NCI-H1930 (cell line): ENCODE results near the gene ZSCAN31.
"Not testable (repeated sequence)": the region's sequence is repeated elsewhere in the genome, so short reads cannot be mapped to it uniquely, and the experiment has no call there.

Experiments
- DNase-seq, 2 experiments: peaks; one replicate each; lab custom pipeline; 2025; lab: John Stamatoyannopoulos, UW

Gene ZSCAN31

DNA sequence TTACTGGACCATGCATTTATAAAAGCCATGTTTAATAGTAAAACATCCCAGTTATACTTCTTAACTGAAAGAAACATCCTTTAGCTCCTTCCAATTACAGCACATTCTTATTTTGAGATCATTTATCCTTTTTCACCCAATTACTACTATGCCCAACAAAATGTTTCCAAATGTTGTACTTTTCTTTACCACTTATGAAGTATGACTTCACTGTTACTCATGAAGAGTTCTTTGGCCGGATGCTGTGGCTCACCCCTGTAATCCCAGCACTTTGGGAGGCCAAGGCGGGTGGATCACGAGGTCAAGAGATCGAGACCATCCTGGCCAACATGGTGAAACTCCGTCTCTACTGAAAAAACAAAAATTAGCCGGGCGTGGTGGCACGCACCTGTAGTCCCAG, 18.1 kb downstream of the ZSCAN31 start:
- DNase-seq: not testable (repeated sequence)

- DNase-seq: no peak
These were observed 20.3 kb downstream of the ZSCAN31 start for GRCh38 chr6:28315628-28316027.

DNA sequence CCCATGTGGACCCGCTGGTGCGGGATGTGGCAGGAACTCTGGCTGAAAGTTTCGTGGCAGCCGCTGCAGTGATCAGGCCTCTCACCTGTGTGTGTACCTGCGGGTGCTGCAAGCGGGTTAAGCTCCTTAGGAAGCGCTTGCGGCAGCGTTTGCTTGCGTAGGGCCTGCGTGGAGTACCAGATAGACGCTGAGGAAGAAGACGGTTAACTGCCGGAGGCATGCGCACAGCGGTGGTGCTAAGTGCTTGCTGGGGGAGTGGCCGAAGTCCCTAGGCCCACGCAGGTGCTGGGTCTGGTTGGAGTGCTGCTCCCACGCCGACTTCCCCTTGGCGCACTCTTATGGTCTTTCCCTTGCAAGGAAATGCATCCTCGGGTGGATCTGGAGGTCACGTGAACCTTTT, 23.0 kb downstream of the ZSCAN31 start:
- DNase-seq: no peak

GRCh38 chr6:28311139-28311823, 24.7 kb downstream of the ZSCAN31 start:
- no peak for DNase-seq

- DNase-seq: not testable (repeated sequence)
These were observed 29.6 kb downstream of the ZSCAN31 start for GRCh38 chr6:28306363-28306762.

- DNase-seq: no peak
These were observed 32.4 kb downstream of the ZSCAN31 start for GRCh38 chr6:28303570-28303969.

GRCh38 chr6:28296520-28297060, 39.4 kb downstream of the ZSCAN31 start:
- no peak for DNase-seq

GRCh38 chr6:28295326-28295725, 40.6 kb downstream of the ZSCAN31 start:
- no peak for DNase-seq

GRCh38 chr6:28291573-28291972, 44.4 kb downstream of the ZSCAN31 start:
- no peak for DNase-seq

DNA sequence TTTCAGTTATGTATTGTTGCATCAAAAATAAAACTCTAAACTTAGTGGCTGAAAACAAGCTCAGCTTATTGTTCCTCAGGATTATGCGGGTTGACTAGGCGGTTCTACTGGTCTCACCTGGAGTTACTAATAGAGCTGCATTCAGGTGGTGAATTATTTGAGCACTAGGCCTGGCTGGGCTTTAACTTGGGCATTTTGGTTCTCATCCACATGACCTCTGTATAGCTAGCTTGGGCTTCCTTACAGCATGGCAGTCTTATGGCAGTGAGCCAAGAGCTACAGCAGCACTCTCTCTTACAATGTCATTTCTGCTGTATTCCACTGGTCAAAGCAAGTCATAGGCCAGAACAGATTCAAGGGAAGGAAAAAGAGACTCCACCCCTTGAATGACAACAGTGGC, 53.0 kb downstream of the ZSCAN31 start:
- no peak for DNase-seq

DNA sequence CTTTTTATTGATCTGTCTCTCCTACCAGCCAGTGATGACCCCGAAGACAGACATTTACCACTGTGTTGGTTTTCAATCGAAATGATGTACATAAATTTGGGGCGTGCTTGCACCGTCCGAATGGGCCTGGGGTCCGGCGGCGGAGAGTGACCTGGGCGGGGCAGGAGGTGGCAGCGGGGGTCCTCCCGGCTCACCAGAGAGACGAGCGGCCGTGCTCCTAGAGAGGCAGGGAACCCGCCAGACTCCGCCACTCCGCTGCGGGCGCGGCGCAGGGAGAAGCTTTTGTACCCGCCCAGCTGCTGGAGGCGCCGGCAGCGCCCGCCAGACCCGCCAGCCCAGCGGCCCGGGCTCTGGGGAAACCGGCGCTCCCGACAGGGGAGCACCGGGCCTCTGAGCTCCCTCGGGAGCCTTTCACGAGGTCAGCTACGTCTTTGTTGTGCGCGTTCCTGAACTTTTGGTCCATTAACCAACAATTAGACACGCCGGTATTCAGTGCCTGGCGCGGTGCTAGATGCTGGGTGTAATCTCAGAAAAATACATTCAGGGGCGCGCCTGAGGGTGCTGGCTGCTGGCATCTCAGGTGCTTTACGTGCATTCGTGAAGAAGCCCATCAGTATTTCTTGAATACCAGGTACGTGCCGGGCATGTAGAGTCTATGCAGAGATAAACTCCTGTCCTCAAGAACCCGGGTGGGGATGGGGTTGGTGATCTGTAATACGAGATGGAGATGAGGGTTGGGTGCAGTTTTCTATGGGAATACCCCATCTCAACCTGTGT, 54.5 kb downstream of the ZSCAN31 start, which contains the start of gene PGBD1:
TSS of gene PGBD1 (plus strand) at position 285 of the 777 bp plus-strand sequence. CDS start 2,242 bp downstream, outside the sequence.
- DNase-seq: peak; percentile 76 to 84

DNA sequence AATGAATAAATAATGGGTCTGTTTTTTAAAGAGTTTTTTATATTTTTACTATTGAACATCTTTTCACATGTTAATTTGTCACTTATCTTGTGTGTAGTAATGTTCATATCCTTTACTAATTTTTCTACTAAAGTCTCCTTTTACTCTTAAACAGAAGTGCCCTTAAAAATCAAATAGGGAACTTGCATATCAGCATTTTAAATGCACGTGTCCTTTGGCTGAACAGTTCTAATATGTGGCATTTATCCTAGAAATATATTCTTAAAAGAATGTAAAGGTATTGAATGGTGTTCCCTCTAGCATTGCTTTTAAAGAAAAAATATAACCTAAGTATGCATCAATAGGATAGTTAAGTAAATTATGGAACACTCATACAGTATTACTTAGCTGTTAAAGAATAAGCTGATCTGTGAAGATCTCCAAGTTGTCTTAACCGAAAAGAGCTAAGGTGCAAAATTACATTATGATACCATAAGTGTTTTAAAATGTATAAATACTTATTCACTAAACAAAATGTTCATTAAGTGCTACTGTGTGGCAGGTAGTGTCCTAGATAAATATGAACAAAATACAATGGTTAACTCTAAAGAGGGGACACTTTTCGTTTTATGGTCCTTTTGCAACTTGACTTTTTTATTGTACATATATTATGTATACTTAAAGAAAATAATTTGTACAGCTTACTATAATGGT, 55.2 kb downstream of the ZSCAN31 start:
- DNase-seq: no peak

- no peak for DNase-seq
These were observed 58.2 kb downstream of the ZSCAN31 start for GRCh38 chr6:28277746-28278145.

DNA sequence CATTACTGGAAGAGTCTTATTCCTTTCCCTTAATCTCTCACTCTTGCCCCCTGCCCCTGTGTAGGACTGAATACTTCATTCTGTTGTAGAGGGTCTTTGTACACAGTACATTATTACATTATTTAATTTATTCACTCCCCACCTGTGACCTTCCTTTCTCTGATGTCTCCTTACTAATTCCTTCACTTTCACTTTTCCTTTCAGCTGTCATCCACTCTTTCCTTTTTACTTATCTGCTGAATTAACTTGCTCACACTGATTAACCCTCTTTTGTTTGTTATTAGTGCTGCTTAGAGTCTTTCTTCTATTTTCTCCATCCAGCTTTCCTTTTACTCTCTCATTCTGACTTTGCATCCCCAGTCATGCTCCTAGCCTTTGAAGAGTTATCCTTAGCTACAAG, 61.1 kb downstream of the ZSCAN31 start:
- no peak for DNase-seq
